ENCODE measurements around the gene ARL6IP6.

Gene ARL6IP6

DNA sequence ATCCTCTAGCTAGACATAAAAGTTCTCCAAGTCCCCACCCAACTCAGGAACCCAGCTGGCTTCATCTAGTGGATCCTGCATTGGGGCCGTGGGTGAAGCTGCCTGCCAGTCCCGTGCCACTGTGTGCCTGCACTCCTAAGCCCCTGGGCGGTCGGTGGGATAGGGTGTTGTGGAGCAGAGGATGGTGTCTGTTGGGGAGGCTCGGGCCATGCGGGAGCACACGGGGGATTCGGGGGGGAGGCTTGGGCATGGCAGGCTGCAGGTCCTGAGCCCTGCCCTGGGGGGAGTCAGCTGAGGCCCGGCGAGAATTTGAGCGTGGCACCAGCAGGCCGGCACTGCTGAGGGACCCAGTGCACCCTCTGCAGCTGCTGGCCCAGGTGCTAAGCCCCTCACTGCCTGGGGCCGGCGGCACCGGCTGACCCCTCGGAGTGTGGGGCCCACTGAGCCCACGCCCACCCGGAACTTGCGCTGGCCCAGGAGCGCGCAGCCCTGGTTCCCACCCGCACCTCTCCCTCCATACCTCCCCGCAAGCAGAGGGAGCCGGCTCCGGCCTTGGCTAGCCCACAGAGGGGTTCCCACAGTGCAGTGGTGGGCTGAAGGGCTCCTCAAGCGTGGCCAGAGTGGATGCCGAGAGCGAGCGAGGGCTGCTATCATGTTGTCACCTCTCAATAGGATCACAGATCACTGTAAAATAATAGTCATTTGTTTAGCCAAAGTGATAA lies 86.4 kb downstream of the ARL6IP6 start:
- no peak for DNase-seq (ENCODE audit: low spot score)

DNA sequence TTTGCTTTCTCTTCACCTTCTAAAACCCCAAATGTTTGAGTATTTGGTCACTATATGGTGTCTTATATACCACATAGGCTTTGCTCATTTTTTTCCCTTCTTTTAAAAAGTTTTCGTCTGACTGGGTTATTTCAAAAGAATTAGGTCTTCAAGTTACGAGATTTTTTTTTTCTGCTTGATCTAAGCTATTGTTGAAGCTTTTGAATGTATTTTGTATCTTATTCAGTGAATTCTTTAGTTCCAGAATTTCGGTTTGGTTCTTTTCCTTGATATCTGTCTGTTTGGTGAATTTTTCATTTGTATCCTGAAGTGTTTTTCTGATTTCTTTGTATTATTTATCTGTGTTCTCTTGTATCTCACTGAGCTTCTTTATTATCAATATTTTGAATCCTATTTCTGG lies 93.5 kb downstream of the ARL6IP6 start:
- DNase-seq (ENCODE audit: low spot score), result no peak
